ENCODE data around the gene STK40.

Gene STK40

DNA sequence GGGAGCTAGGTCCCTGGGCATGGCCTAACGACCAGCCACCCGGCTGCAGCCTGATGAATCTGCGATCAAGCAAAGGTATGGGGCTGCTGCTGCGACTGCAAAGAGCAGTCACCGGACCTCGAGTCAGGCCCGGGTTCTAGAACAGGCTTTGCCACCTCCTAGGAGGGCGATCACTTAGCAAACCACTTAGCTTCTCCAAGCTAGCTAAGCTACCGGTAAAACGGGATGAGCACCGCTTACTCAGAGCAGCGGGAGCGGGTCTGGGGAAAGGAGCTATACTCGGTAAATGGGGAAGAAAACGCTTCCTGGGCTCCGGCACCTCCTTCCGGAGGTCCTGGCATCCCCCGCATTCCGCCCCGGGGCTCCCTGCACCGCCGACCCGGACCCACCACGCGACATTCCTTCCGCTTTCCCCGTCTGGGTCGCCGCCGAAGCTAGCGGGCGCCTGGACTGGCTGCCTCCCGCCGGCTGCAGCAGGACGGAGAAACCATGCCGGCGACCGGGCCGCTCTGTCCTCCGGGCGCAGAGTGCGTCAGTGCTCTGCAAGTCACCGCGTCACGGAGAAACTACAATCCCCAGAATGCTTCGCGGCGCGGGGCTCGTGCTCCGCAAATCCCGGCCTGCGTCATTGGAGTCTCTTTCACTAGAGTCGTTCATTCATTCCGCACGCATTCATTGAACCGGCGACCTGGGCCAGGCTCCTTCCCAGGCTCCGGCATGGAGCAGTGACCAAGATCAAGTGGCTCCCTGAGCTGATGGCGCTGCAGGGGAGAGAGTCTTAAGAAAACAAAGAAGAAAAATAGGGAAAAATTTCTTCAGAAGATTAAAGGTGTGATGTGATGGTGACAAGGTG is 11.9 kb upstream of the STK40 start, which contains the start of gene LSM10:
Gene LSM10, minus strand, starts transcription at position 531 of the 853 bp plus-strand sequence. CDS start 3,779 bp downstream, outside the sequence.
- DNase-seq: peak; percentile 98

DNA sequence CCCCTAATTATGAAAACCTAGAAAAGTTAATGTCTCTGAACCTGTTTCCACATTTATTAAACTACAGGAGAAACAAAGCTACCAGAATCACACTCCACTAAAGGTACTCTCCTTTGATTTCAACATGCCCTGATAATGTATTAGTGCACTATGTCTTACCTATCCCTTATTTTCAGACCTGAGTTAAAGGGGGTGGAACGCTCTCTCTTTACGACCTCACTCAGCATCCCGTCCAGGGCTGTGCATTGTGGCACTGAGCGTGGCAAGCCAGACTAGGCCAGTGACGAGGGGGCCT is 11.3 kb upstream of the STK40 start:
- no peak for DNase-seq

DNA sequence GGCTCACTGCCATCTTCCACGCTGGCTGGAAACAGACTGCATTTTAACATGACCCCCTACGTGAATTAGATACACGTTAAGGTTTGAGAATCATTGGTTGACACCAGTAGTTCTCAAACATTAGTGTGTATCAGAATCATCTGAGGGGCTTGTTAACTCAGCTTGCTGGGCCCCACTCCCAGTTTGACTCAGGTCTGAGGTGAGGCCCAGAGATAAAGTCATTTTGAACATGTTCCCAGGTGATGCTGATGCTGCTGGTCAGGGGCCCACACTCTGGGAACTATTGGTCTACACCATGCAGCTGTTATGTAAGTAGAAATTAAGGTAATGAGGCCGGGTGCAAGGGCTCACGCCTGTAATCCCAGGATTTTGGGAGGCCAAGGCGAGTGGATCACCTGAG is 10.6 kb upstream of the STK40 start:
- DNase-seq: no peak

GRCh38 chr1:36393686-36394085 is 8.0 kb upstream of the STK40 start:
- no peak for DNase-seq

DNA sequence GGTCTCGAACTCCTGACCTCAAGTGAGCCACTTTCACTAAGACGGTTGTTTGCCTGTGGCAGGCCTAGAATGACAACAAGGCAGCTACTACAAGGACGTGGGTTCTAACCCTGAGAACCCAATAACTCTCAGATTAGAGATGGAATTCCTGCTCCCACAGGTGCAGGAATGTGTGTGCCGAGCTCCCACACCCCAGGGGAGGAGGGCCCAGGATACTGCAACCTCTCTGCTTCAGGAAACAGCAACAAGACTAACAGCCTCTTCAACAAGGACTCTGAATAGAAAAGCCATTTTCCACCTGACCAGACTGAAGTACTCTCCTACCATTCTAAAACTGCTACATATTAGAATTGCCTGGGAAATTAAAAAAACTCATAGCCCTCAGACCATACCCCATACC is 7.1 kb upstream of the STK40 start:
- DNase-seq: no peak

DNA sequence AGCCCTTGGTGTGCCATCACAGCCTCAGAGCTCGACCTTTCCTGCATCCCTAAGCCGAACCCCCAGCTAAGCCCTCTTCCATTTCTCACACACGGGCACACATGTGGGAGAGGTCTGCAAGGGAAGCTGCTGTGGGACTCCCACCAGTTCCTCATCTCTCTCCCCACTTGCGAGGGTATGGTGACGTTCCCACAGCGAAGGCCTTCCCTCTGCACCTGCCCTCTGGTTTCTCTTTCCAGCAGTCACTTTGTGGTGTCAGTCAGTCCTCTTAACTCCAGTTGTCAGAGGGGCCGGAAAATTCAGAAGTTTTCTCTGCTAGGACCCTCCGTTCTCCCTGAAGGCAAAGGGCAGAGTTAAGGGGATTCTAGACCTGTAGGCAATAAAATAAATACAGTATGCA is 5.5 kb upstream of the STK40 start:
- no peak for DNase-seq

- DNase-seq: no peak
Measured at GRCh38 chr1:36390411-36390810, 4.7 kb upstream of the STK40 start.

- DNase-seq: no peak
Measured at GRCh38 chr1:36389999-36390398, 4.3 kb upstream of the STK40 start.

DNA sequence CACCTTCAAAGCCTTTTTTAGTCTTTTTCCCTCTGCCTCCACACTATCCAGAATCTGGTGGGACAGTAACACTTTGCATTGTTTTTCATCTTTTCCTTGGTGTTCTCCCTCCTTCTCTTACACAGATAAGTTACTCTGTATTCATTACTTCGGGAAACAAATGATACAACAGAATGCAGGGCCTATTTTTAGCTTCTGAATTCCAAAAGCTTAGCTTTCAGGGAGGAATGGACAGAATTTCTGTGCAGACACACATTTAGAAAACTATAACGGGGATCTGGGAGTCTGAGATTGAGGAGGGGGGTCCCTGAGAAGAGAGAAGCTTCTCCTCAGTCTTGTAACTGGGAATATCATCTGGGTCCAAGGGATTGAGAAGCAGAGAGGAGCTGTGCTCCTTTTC is 3.5 kb upstream of the STK40 start:
- no peak for DNase-seq

- DNase-seq: peak; percentile 41
Measured at GRCh38 chr1:36387141-36387949, 1.6 kb upstream of the STK40 start.

DNA sequence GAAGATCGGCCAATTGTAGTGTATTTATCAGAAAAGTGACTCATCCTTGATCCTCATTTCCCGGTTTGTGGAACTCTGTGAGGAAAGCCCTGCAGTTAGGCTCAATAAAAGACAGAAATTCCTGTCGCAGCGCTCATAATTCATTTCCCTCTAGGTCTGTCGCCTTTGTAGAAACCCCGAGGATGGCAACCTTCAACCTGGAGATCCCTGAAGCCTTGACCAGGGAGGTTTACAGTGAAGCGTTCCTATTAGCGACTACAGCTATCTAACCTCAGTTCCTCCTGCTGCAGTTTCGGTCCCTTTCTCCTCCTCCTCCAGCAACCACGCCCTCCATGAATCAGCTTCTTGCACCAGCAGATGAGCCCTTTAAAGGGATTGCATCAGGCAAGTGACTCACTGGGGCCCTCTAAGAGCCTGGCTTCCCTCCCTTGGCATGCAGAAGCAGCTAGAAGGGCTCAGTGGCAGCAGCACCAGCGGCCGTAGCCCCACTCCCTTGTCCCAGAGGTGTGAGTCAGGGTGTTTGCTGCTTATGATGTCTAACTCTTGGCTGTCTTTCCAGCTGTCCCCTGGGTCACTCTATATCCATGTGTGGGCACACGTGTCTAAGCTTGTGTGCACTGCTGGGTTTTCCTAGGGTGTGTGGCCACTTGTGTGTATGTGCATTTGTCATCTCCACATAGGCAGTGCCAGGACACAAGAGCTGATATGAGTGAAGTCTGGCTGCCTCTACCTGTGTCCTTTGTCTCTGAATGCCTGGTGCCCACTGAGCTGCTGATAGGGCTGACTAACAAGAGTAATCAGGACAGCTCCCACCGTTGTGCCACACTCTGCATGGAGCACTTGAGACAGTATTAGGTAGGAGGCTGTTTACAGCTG is 779 bp upstream of the STK40 start:
- peak; percentile 97 for DNase-seq

DNA sequence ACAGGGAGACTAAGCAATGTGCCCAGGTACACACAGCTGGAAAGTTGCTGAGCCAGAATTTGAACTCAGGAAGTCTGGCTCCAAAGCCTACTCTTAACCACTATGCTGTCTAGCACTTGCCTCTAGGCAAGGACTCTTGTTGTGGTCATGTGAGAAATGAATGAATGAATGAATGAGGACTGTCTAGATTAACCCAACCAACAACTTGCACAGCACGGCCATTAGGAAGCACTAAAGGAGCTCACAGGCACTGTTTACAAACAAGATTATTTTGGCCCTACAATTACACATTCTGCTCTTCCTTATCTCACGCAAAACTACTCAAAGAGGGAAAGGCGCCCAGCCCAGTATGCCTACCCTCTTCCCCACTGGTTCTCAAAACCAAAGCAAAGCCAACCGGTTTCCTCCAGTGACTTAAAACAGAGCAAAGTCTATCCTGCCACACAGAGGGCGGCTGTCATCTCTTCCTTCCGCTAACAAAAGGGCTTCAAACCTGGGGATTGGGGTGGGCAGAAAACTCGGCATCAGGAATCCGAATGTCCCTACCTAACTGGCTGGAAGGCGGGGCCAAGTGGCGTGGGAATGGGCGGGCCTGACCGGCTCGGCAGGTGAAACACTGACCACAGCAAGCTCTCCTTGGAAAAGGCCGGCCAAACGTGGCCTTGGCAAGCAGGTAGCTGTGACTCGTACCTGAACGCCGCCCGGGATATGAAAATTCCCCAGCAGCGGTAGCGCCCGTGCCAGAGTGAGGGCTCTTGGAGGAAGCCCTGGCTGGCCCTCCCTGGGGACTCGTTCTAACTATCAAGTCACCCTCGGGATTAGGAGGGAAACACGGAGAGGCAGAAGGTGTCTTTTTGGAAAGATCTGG is 948 bp downstream of the STK40 start:
- DNase-seq: peak; percentile 86

DNA sequence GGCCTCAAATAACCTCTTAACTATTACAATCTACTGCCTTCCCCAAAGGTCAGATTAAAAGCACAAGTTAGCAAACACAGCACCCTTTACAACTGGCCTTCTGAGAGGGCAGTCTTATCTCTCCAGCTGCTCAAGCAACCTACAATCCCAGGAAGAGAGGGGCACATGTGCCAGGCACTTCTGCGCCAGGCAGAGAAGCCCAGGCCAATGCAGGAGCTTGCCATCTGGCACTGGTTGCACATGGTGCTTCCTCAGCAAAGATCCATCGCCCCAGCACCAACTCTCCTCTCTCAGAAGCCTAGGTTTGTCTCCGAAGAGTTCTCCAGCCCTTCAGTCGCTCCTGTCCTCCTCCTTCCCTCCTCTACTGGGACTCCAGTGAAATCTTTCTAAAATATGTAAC is 2.5 kb downstream of the STK40 start:
- DNase-seq: no peak

- no peak for DNase-seq
Measured at GRCh38 chr1:36382669-36383068, 3.1 kb downstream of the STK40 start.

DNA sequence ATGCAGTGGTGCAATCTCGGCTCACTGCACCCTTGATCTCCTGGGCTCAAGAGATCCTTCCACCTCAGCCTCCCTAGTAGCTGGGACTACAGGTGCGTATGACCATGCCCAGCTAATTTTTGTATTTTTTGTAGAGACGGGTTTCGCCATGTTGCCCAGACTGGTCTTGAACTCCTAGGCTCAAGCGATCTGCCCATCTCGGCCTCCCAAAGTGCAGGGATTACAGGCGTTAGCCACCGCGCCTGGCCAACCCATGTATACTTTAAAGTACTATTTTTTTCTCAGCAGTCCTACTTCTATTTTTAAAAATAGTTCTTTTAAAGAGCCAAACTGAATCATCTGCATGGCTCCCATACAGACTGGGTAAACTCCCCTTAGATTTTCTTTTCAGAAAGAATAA is 3.5 kb downstream of the STK40 start:
- no peak for DNase-seq

DNA sequence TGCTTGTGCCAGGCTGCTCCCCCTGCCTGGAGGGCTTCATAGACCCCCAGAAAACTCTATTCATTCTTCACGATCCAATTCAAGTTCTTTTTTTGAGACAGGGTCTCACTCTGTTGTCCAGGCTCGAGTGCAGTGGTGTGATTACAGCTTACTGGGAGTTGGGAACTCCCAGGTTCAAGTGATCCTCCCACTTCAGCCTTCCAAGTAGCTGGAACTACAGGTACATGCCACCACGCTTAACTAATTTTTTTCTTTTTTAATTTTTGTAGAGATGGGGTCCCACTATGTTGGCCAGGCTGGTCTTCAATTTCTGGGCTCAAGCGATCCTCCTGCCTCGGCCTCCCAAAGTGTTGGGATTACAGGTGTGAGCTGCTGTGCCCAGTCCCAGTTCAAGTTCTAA is 4.3 kb downstream of the STK40 start:
- no peak for DNase-seq

- DNase-seq: no peak
Measured at GRCh38 chr1:36380782-36381181, 4.9 kb downstream of the STK40 start.

DNA sequence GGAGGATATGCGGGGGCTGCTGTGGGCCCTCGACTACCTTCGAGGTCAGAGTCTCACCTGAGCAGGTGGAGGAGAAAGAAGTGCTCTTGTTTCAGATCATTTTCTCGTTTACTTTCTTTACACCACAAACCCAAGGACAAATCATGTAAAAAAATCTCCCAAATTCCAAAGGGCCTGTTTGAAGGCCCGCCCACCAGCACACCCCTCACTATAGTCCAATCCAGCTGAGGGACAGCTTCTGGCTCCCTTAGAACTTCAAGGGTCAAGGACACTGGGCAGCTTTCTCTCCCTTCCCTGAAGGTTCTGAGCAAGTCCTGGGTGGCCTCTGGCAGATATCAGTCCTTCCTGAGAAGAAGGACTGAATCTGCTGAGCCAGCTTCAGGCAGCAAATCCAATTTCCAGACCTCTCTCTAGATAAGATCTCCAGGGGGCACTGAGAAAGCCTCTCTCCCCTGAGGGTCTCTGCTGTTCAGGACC is 5.5 kb downstream of the STK40 start:
- no peak for DNase-seq

DNA sequence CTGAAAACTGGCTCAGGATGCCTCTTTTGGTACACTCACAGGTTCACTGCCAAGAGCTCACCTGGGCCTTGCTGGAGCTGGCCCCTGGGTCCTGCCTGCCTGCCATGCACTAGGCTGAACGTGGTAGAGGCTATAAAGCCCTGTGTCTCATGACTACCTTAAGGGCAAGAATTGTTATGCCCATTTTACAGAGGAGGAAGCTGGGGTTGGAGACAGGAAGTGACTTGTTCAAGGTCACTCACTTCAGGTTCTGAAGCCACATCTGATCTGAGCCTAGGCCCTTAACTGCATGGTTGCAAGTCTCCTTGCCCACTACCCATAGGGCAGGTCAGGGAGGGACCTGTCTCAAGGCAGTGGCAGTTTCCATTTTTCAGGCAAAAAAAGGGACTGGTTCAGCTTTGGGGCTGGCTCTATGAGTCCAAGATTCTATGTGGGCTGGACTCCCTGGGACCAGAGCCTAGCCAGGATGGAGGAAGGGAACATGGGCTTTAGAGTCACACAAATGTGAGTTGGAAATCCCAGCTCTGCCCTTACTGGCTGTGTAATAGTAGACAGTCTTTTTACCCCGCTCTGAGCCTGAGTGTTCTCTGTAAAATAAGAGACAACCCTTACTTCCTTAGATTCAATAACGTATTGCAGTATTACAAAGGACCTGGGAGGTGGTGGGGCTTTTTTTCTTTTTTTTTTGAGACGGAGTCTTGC is 7.8 kb downstream of the STK40 start:
- no peak for DNase-seq

- peak; percentile 16 for DNase-seq
Measured at GRCh38 chr1:36372617-36373016, 13.1 kb downstream of the STK40 start.

GRCh38 chr1:36369061-36369861 is 16.5 kb downstream of the STK40 start:
- DNase-seq: peak; percentile 88
